Effector CD8-positive, alpha-beta T cell (primary cell): ENCODE results near the gene GMNC.

Source experiments
- DNase-seq: peaks from one replicate; lab custom pipeline; 2025; lab: John Stamatoyannopoulos, UW

Gene GMNC

DNA sequence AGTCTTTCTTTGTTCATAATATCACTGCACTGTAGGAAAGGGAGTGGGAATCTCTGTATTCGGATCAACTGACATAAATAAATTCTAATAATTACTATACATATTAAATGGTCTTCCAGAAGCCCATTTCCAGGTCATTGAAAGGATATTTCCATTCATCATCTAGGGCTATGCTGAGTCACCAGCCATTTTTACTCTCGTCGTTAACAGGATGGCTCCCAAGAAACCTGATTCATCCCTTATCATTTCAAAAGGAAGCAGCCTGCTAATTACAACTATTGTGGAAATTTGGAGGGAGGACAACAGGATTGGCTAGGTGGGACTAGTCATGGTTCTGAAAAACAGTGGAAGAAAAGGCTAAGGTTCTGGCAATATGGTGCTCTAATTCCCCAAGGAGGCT is 13.6 kb downstream of the GMNC start:
- no peak for DNase-seq

- no peak for DNase-seq
Observed at GRCh38 chr3:190847436-190847835, 15.1 kb downstream of the GMNC start.

GRCh38 chr3:190840146-190840545 is 22.3 kb downstream of the GMNC start:
- DNase-seq, result no peak

GRCh38 chr3:190831225-190831624 is 31.3 kb downstream of the GMNC start:
- no peak for DNase-seq

GRCh38 chr3:190830031-190830430 is 32.5 kb downstream of the GMNC start:
- DNase-seq, result no peak

DNA sequence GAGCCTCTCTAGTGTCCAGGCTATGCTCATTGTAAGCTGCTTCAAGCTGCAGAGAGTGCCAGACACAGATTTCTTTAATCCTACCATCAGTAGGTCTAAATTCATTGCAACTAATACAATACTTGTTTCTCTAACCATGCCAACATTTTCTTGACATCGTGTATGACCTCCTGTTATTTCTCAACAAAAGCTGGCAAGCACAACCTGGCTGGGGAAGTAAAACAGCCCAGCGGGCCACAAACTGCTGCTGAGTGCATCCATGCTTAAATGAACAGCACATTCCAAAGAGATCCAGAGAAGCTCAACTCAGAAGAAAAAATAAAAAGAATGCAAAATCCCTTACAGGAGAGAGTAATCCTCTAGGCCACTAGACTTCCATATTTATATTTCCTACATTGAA is 36.5 kb downstream of the GMNC start:
- DNase-seq, result no peak

GRCh38 chr3:190825386-190826016 is 37.0 kb downstream of the GMNC start:
- no peak for DNase-seq

DNA sequence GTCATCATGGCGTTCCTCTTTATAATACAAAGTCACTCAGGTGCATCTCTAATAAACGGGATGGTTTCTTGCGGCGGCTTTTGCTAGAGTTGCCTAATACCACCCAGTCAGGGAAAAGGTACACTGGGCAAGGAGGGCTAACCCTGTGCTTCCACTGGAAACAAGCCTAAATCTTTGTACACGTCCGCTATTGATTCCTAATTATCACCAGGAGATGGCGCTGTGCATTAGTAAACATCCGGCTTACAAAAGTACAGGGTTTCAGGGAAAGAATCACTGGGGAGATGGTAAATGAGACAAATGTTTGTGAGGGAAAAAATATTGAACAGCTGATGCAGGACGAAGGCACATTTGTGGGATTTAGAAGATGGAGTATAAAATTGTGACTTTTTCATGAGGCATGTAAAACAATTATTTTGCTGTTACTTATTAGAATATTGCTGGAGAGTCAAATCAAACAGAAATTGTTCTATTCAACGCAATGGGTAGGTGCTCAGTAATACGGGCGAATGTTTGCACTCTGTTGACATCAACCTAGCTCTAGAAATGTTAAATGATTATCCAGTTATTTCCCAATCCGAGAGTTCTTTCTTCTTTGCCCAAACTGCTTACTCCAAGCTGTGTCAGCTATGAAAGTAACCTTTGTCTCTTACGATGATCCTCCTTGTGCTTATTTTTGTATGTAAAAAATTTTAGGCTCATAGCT is 50.6 kb downstream of the GMNC start:
- no peak for DNase-seq

DNA sequence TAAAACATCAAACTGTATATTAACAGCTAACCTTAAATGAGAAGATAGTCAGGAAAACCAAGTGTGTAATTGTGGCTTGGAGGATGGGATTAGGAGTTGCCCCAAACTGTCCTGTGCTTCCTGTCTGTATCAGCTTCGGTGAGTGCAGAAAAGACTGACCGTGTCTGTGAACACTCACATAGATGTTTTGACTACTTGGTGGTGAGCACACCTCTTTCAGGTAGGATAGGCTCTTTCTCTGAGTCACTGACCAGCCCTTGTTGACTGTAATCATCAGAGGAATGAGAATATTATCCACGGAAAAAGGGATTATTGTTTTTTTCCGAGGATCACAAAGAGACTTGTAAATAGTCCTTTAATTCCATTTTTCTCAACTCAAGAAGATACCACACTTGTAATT is 51.5 kb downstream of the GMNC start:
- DNase-seq, result no peak

GRCh38 chr3:190809351-190809750 is 53.1 kb downstream of the GMNC start:
- DNase-seq, result no peak

- DNase-seq, result no peak
Observed at GRCh38 chr3:190807719-190808375, 54.6 kb downstream of the GMNC start.
